Fibroblast of the aortic adventitia (primary cell): ENCODE measurements around the gene NANOS1. TPM values are rescaled to one million over a fixed set of nuclear protein-coding genes. Genes with fewer than 3 reads are reported as not detected.

Source experiments
- DNase-seq: peaks from one replicate; pipeline ENCODE4 v3.0.0-alpha.2; 2010; ENCODE audit warnings: low read depth
- H3K4me3 ChIP-seq: 2 replicates; pipeline ENCODE4 v1.5.1; 2011; ENCODE audit warnings: low read depth, mild to moderate bottlenecking, control low read depth, low read length, moderate library complexity
- total RNA-seq: library from RNA; depleted of rRNA; stranded (reverse); fragments of >200 nt; gene quantifications from 2 replicates; pipeline ENCODE4 v1.2.3, GENCODE V29; 2012; ENCODE audit warnings: low replicate concordance
- TF ChIP-seq, protein P1 (sequence below): IDR thresholded peaks from 2 replicates; pipeline ENCODE4 v1.5.1; 2011; ENCODE audit warnings: mild to moderate bottlenecking, low read length, control low read depth, inconsistent platforms; ENCODE audit not compliant: insufficient read depth

NANOS1 gene
- total RNA-seq, 1 donor = 2.1 TPM

DNA sequence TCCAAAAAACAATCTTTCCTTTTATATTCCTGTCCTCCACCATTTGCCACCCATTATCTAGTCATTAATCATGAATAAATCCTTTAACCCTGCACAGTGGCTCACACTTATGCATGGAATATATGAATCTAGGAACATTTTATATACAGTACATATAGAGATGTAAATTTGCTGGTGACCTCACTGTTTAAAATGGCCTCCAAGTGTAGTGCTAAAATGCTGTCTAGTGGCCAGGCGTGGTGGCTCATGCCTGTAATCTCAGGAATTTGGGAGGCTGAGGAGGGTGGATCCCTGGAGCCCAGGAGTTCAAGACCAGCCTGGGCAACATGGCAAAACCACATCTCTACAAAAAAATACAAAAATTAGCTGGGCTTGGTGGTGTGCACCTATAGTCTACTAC is 9.6 kb downstream of the NANOS1 start:
- TF ChIP-seq, protein P1, sequence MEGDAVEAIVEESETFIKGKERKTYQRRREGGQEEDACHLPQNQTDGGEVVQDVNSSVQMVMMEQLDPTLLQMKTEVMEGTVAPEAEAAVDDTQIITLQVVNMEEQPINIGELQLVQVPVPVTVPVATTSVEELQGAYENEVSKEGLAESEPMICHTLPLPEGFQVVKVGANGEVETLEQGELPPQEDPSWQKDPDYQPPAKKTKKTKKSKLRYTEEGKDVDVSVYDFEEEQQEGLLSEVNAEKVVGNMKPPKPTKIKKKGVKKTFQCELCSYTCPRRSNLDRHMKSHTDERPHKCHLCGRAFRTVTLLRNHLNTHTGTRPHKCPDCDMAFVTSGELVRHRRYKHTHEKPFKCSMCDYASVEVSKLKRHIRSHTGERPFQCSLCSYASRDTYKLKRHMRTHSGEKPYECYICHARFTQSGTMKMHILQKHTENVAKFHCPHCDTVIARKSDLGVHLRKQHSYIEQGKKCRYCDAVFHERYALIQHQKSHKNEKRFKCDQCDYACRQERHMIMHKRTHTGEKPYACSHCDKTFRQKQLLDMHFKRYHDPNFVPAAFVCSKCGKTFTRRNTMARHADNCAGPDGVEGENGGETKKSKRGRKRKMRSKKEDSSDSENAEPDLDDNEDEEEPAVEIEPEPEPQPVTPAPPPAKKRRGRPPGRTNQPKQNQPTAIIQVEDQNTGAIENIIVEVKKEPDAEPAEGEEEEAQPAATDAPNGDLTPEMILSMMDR = no peak
- H3K4me3 ChIP-seq = no peak overlapping the region
- no peak for DNase-seq

DNA sequence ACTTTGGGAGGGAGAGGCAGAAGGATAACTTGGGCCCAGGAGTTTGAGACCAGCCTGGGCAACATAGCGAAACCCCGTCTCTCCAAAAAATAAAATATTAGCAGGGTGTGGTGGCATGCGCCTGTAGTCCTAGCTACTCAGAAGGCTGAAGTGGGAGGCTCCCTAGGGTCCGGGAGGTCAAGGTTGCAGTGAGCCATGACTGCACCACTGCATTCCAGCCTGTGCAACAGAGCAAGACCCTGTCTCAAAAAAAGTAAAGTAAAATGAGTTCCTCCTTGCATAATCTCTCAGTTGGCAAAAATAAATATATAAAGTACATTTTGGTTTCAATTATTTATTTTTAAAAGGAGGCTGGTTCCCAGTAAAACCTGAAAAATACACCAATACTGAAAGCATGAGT is 11.8 kb downstream of the NANOS1 start:
- no peak for DNase-seq
- no peak overlapping the region for H3K4me3 ChIP-seq
- TF ChIP-seq, protein P1 = no peak

DNA sequence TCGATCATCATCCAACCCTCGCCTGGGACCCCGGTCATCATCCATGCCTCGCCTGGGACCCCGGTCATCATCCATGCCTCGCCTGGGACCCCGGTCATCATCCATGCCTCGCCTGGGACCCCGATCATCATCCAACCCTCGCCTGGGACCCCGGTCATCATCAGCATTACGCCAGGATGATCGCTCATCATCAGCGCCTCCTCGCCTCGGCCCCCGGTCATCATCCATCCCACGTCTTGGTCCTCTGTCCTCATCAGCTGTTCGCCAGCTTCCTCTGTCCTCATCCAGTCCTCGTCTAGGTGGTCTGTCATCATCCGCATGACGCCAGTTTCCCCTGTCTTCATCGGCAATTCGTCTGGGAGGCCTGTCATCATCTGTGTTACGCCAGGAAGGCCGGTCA is 12.7 kb downstream of the NANOS1 start:
- TF ChIP-seq, protein P1 = no peak

DNA sequence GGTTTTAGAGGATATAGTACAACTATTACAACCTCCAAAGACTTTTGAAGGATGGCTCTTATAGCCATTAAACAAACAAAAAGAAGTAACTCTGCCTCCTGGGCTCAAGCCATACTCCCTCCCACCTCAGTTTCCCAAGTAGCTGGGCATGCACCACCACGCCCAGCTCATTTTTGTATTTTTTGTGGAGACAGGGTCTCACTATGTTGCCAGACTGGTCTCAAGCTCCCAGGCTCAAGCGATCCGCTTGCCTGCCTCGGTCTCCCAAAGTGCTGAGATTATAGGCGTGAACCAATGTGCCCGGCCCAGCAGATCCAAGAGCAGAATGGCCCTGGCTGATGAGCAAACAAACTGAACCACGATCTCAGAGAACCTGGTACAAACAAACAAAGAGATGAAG is 16.0 kb downstream of the NANOS1 start:
- DNase-seq = no peak
- TF ChIP-seq, protein P1 = no peak
- H3K4me3 ChIP-seq = no peak overlapping the region

More for the DNA sequence above, 12.7 kb downstream of the NANOS1 start:
- DNase-seq = no peak
- H3K4me3 ChIP-seq = no peak overlapping the region

DNA sequence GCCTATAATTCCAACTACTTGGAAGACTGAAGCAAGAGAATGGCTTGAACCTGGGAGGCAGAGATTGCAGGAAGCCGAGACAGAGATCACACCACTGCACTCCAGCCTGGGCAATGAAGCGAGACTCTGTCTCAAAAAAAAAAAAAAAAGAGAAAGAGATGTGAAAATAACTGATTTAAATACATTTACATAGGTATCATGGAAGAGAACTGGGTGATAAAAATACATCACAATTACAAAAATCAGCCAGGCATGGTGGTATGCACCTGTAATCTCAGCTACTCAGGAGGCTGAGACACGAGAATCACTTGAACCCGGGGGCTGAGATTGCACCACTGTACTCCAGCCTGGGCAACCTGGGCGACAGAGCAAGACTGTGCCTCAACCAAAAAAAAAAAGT is 19.8 kb downstream of the NANOS1 start:
- TF ChIP-seq, protein P1 = no peak
- DNase-seq = no peak
- H3K4me3 ChIP-seq = no peak overlapping the region

DNA sequence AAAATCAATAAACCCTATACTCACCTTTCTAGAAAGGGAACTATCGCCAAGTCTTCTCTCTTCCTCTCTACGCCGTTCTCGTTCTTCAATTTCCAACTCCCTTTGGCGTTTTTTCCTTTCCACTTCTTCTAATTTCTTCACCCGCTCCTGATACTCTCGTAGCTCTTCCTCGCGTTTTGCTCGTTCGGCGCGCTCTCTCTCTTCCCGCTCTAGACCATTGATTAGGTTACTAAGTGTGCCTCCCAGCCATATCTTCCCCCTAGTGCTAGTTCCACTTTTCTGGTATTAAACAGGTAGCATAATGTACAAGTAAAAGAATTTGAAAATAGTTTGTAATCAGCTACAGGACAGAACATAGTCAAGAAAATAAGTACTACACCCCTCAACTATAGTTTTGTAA is 20.3 kb downstream of the NANOS1 start:
- DNase-seq = no peak
- TF ChIP-seq, protein P1 = no peak
- no peak overlapping the region for H3K4me3 ChIP-seq

DNA sequence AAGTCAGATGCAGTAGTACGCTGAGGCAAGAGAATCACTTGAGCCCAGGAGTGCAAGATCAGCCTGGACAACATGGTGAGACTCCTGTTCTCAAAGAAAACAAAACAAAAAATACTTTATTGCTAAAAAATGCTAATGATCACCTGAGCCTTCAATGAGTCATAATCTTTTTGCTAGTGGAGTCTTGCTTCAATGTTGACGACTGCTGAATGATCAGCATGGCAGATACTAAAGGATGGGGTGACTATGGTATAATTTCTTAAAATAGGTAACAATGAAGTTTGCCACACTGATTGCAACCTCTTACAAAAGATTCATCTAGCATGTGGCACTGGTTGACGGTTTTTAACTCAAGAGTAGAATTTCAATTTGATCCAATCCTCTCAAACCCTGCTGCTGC is 22.3 kb downstream of the NANOS1 start:
- TF ChIP-seq, protein P1 = no peak
- no peak overlapping the region for H3K4me3 ChIP-seq
- DNase-seq = no peak
